ENCODE data around the gene ITGAL.
"Not testable (repeated sequence)": the region's sequence is repeated elsewhere in the genome, so short reads cannot be mapped to it uniquely, and the experiment has no call there.

Gene ITGAL

DNA sequence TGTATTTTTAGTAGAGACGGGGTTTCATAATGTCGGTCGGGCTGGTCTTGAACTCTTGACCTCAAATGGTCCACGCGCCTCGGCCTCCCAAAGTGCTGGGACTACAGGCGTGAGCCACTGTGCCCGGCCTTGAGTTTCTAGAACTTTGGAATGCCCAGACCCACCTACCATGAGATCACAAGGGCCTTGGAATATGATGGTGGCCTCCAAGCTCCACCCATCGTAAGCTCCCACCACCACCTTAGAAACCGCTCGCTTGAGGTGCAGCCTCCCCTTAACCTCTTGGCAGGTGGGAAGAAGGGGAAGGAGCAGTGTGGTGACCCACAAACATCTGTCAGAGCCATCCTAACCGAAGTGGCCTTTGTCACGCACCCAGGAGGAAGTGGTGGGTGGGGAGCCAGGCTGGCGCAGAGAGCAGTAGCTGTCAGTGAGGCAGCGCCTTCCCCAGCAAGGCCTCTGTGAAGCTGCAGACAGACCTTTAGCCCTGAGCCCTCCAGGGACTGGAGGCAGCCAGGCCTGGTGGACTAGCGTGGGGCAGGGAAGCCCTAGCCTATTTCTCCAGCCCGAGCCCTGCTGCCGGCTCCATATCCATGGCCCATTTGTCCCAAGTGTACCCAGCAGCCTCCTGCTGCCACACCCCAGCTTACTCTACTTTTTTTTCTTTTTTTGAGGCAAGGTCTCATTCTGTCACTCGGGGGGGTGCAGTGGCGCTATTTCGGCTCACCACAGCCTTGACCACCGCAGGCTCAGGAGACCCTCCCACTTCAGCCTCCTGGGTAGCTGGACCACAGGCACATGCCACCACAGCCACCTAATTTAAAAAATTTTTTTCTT, 13.8 kb upstream of the ITGAL start:
- no peak for DNase-seq

DNA sequence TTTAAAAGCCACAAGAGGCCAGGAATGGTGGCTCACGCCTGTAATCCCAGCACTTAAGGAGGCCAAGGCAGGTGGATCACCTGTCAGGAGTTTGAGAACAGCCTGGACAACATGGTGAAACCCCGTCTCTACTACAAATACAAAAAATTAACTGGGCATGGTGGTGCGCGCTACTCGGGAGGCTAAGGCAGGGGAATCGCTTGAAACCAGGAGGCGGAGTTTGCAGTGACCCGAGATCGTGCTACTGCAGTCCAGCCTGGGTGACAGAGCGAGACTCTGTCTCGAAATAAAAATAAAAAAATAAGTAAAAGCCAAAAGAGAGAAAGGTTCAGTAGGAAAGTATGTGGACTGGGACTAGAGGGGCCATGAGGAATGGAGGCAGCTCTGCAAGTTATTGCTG, 13.1 kb upstream of the ITGAL start:
- DNase-seq, result no peak

DNA sequence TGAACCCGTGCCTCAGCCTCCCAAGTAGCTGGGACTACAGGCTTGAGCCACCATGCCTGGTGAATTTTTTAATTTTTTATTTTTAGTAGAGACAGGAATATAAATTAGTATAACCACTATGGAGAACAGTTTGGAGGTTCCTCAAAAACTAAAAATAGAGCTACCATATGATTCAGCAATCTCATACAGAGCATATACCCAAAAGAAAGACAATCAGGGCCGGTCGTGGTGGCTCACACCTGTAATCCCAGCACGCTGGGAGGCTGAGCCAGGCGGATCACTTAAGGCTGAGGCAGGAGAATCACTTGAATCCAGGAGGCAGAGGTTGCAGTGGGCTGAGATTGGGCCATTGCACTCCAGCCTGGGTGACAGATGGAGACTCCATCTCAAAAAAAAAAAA, 11.1 kb upstream of the ITGAL start:
- DNase-seq, result not testable (repeated sequence)

DNA sequence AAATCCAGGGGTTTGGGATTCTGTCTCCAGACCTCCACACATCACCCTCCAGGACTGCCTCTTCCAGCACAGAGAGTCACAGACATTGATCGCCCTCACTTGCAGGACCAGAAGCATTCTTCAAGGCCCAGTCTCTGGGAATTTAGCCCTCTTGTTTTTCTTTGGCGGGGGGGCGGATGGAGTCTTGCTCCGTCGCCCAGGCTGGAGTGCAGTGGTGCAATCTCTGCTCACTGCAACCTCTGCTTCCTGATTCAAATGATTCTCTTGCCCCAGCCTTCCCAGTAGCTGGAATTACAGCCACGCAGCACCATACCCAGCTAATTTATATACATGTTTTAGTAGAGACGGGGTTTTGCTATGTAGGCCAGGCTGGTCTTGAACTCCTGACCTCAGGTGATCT, 8.5 kb upstream of the ITGAL start:
- no peak for DNase-seq

DNA sequence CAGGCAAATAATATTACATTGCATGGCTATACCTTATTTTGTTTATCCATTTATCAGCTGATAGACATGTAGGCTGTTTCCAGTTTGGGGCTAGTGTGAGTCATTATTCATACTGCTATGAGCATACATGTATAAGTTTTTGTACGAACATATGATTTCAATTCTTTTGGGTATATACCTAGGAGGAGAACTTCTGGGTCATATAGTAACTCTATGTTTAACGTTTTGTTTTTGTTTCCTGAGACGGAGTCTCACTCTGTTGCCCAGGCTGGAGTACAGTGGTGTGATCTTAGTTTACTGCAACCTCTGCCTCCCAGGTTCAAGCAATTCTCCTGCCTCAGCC, 2.4 kb upstream of the ITGAL start:
- no peak for DNase-seq

DNA sequence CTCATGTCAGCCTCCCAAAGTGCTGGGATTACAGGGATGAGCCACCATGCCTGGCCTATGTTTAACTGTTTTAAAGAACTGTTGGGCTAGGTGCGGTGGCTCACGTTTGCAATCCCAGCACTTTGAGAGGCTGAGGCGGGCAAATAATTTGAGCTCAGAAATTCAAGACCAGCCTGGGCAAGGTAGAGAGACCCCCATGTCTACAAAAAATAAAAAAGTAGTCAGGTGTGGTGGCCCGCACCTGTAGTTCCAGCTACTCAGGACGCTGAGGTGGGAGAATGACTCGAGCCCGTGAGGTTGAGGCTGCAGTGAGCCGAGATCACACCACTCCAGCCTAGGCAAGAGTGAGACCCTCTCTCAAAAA, 1.9 kb upstream of the ITGAL start:
- no peak for DNase-seq

DNA sequence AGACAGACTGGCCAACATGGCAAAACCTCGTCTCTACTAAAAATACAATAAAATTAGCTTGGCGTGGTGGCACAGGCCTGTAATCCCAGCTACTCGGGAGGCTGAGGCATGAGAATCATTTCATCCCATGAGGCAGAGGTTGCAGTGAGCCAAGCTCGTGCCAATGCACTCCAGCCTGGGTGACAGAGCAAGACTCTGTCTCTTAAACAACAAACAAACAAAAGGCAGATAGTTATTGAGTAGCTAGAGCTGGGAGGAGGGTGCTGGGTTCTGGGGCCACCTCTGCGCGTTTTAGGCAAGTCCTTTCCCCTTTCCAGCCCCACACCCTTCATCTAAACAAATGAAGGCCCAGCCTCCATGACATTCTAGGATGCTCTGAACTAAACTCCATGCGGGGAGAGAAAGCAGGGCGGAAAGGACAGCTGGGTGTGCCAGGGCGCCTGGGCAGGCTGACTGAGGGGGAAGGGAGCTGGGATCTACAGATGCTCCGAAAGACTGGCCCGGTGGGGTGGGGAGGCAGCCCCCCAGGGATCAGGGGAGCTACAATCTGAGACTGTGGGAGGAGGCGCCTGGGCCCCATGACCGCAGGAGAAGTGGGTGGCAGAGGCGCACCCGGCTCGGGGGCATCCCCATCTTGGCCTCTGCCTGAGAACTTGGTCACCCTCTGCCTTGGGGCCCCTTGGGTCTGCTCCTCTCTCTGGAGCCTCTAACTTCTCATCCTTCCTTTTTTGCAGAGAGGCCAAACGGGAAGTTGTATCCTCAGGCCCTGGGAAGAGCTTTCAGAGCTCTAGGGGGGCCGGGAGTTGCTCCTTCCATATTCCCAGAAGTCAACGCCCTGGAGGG, 910 bp downstream of the ITGAL start:
- DNase-seq, result no peak

DNA sequence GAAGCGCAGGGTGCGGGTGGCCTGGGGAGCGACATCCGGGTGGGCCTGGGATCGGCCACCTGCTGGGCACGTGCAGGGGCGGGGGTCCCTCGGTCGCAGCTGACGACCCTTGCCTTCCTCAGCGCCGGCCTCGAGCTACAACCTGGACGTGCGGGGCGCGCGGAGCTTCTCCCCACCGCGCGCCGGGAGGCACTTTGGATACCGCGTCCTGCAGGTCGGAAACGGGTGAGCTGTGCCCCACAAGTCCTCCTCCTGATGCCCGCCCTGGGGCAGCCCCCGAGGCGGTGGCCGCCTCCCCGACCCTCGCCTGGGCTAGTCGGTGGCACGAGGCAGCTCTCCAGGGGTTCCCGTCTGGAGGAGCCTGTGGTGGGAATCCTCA, 1.5 kb downstream of the ITGAL start:
- no peak for DNase-seq

DNA sequence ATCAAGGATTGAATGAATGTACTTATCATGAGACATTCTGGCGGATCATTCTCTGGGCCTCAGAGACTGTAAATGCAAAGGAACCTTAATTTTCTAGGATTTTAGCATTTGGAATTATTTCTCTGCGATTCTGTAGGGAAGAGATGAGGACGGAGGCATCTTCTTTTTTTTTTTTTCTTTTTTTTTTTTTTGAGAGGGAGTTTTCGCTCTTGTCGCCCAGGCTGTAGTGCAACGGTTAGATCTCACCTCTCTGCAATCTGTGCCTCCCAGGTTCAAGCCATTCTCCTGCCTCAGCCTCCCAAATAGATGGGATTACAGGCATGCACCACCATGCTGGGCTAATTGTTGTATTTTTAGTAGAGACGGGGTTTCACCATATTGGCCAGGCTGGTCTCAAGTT, 2.1 kb downstream of the ITGAL start:
- DNase-seq, result no peak

DNA sequence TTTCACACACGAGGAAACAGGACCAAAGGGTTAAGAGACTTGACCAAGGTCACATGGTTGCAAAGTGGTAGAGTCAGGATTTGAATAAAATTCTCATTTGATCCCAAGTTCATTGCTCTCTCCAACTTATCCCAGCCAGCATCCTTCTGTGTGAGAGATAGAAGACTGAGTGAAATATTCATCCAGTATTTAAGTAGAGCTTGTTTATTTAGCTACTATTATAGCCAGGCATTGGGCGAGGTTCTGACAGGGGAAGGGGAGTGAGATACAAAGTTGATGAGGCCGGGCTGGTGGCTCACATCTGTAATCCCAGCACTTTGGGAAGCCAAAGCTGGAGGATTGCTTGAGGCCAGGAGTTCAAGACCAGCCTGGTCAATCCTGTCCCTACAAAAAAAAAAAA, 4.4 kb downstream of the ITGAL start:
- DNase-seq, result no peak

DNA sequence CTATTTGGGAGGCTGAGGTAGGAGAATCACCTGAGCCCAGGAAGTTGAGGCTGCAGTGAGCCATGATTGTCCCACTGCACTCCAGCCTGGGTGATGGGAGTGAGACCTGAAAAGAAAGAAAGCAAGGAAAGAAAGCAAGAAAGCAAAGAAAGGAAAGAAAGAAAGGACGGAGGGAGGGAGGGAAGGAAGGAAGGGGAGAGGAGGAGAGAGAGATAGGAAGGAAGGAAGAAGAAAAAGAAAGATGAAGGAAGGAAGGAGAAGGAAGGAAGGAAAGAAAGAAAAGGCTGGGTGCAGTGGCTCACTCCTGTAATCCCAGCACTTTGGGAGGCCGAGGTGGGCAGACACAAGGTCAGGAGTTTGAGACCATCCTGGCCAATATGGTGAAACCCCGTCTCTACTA, 5.2 kb downstream of the ITGAL start:
- not testable (repeated sequence) for DNase-seq

DNA sequence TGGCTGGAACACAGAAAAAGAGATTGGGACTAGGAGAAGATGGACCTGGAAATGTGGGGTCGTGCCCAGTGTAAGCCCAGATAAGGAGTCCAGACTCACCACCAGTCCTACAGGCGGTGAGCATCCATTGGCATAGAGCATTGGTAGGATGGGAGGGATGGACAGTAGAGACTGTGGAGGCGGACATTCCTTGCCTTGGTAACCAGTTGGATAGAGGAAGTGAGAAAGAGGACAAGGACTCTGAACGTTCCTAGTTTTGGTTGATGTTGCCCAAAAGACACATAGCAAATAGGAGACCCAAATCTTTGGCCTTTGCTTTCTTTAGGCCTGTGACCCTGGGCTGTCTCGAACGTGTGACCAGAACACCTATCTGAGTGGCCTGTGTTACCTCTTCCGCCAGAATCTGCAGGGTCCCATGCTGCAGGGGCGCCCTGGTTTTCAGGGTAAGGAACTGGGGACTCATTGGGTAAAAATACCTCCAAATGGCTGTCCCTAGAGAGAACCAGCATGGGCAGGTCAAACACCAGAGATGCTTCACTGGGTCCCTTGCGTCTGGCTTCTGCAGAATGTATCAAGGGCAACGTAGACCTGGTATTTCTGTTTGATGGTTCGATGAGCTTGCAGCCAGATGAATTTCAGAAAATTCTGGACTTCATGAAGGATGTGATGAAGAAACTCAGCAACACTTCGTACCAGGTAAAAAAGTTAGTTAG, 6.4 kb downstream of the ITGAL start:
- DNase-seq, result no peak

DNA sequence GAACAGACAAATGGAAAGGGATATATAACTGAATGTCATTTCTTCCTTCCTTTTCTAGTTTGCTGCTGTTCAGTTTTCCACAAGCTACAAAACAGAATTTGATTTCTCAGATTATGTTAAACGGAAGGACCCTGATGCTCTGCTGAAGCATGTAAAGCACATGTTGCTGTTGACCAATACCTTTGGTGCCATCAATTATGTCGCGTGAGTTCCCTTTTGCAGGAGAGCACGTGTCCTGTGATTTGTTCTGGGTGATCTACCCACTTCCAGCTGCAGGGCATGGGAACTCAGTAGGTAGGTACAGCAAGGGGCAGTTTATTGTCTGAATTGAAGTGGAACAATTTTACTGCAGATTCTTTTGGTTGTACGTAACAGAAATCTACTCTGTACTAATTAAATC, 8.8 kb downstream of the ITGAL start:
- DNase-seq, result no peak

DNA sequence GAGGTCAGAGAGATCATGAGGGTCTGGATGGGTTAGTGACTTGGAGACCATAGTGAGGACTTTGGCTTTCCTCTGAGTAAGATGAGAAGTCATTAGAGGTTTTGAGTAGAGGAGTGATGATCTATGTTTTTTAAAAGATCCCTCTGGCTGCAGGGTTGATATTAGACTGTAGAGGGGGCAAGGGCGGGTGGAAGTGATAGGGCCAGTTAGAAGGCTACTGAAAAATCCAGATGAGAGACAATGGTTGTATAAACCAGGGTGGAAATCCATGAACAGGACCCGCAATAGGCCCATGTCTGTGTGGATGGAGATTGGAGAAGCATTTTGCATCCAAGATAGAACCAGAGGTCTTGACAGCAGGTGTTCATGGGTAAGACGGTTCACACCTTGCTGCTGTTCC, 9.8 kb downstream of the ITGAL start:
- no peak for DNase-seq

DNA sequence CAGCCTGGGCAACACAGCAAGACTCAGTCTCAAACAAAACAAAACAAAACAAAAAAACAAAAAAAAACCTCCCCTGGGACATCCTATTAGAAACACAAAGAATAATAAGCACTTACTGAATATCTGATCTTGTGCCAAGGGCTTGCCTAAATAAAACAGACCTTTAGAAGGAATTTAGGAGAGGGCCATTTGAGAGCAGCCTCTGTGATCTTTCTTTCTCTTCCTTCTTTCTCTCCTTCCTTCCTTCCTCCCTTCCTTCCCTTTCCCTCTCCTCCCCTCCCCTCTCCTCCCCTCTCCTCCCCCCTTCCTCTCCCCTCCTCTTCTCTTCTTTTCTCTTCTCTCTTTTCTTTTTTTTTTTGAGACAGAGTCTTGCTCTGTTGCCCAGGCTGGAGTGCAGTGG, 12.3 kb downstream of the ITGAL start:
- DNase-seq, result no peak

DNA sequence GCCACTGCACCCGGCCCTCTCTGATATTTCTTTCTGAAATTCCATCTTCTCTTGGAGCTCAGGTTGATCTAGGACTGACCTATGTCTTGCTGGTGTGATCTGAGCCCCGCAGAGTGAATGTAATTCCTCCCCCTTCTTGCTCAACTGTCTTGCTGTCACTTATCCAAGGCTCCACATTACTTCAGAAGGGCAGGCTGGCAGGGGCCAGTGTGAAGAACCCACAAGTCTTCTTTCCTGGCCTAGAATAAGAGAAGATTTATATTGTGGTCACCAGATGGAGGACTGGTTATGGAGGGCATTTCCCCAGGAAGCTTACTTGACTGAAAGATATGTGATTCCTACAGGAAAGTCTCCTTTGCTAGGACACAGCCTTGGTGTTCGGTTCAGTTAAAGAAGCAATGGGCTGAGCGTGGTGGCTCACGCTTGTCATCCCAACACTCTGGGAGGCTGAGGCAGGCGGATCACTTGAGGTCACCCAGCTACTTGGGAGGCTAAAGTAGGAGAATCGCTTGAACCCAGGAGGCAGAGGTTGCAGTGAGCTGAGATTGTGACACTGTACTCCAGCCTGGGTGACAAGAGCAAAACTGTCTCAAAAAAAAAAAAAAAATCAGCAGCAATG, 13.4 kb downstream of the ITGAL start:
- no peak for DNase-seq

DNA sequence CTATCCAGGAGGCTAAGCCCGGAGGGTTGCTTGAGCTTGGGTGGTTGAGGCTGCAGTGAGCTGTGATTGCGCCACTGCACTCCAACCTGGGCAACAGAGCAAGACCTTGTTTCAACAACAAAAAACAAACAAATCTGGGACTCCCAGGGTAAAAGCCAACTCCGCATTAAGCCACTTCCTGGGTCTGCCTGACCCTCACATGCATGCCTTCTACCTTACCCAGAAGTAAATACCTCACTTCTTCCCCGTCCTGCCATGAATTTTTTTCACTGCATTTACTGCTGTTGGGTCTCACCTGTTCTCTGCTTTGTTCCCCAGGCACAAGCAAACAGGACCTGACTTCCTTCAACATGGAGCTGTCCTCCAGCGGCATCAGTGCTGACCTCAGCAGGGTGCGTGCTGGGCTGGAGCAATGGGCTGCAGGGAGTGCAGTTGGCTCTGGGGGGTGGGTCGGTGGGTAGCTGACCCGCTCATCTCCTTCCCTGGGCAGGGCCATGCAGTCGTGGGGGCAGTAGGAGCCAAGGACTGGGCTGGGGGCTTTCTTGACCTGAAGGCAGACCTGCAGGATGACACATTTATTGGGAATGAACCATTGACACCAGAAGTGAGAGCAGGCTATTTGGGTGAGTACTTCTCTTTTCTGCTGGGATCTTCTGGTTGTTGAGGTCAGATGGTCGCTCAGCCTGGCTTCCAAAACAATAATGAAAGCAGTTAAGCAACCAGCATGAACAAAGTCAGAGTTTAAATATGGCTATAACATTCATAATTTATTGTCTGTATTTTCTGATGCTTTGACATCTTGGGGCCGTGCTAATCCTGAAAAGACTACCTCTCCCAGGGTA, 16.4 kb downstream of the ITGAL start:
- DNase-seq, result peak; percentile 53

DNA sequence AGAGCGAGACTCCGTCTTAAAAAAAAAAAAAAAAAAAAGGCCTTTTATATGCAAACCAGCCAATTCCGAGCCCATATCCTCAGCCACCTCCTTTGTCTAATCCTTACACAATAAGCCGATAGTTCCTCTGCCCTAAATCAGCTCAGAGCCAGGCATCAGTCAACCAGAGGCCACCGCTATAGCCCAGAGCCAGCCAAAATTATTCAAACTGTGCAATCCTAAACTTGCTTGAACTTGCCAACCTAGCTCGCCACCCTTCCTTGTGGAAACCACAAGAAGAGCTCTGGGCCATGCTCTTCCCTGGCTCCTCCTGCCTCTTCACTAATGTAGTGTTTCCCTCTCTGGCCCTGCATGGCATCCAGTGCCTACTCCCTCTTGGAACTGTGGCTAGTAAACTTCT, 17.7 kb downstream of the ITGAL start:
- DNase-seq, result no peak

DNA sequence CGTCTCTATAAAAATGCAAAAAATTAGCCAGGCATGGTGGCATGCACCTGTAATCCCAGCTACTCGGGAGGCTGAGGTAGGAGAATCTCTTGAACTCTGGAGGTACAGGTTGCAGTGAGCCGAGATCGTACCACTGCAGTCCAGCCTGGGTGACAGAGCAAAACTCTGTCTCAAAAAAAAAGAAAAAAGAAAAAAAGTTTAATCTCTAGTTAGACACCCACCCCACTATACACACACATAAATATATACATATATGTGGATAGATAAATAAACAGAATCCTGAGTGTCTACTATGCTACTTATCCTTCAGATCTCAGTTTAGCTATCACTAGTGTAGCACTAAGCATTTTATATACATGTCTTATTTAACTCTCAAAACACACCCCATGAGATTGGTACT, 18.7 kb downstream of the ITGAL start:
- DNase-seq, result no peak

DNA sequence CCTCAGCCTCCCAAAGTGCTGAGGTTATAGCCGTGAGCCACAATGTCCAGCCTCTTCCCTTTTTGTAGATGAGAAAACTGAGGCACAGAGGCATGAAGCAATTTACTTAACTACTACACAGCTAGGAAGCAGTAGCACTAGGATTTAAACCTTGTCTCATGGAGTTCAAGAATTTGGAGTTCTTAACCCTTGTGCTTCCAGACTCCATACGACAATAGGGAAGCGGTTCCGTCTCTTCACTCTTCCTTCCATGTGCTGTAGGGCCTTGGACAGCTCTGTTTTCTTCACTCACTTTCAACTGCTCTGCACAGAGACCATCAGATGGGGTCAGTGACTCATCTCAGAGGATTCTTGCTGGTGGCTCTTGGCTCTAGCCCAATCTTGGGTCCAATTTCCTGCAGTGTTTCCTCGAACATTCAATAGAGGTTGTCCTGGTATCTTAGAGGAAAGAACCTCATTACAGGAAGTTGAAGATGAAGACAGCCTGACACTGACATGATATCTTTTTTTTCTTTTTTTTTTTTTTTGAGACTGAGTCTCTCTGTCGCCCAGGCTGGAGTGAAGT, 19.3 kb downstream of the ITGAL start:
- DNase-seq, result no peak

DNA sequence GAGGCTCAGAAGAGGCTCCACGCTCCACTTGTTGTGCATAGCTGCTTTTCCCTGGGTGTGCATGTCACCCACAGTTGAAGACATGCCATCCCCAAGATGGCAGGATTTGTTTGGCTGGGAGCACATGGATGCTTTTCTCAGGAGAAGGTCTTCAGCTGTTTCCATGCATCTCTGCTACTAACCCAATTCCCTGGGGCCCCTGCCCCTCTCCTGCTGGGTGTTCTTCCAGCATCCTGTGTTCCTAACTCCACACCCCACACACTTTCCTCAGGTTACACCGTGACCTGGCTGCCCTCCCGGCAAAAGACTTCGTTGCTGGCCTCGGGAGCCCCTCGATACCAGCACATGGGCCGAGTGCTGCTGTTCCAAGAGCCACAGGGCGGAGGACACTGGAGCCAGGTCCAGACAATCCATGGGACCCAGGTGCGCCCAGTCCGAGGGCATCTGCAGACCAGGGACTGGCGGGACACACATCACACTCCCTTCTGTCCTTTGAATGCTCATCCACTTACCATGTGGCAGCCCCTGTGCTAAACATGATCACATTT, 21.5 kb downstream of the ITGAL start:
- no peak for DNase-seq

DNA sequence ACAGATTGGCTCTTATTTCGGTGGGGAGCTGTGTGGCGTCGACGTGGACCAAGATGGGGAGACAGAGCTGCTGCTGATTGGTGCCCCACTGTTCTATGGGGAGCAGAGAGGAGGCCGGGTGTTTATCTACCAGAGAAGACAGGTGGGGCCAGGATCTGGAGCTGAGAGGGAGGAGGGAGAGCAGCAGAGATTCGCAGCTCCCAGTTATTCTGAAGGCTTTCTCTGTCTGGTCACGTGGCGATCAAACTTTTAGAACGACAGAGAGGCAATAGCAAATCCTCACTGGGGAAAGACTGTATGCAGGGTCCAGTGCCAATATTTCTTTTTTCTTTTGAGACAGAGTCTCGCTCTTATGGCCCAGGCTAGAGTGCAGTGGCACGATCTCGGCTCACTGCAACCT, 22.2 kb downstream of the ITGAL start:
- DNase-seq, result no peak

Measured in DMS153 (cell line).